Posterior cingulate gyrus (tissue), 11 donors: Measurements from ENCODE around the gene TRRAP.
"Not testable (repeated sequence)": the region's sequence is repeated elsewhere in the genome, so short reads cannot be mapped to it uniquely, and the experiment has no call there.

Source experiments
- DNase-seq, 10 donors: peaks; one replicate each; pipeline versions ENCODE4 v3.0.0 to v3.0.0-alpha.2; 2020 to 2021; ENCODE audit warnings: mixed read lengths in 3 of 10
- intact Hi-C: fragments of 100-400 bp; cut with DNase I; formaldehyde crosslinking; loops from one replicate; pipeline ENCODE4 v1.15.1; 2023

TRRAP gene

DNA sequence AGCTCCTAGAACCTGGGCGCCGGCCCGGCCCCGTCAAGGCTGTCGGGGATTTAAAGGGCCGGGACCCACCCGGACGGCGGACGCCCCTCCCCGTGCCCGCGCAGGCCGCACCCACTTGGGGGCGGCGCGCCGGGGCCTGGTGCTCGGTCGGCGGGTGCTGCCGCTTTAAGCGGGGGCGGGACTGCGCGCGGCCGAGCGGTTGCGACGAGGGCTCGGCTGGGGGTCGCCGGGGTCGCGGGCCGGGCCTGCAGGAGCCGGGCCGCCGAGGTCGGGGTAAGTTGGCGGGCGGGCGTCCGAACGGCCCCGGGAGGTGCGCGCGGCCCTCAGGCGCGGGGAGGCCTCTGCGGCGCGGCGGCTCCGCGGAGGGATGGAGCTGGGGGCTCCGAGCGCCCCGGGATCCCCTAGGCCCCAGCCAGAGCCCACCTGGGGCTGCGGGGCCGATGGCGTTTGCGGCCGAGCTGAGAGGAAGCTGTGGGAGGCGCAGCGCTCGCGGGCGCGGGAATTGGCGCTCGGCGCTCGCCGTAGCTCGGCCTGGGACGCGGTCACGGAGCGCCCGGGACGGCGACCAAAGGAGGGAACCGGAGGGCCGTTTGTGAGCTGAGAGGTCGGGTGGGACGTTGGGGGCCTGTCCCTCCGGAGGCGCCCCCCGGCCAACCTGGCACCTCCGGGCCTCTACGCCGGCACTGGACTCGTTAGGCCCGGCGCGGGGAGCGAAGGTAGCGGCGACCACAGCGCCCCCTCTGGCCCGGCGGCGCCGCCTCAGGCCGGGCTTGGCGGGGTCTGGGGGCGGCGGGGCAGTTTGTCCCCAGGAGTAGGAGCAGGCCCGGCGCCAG lies at the start of gene TRRAP:
TSS of gene TRRAP (plus strand) at position 168 of the 833 bp plus-strand sequence. CDS start 2,619 bp downstream, outside the sequence.
- peak; percentile 49 to 94 (median 59) for DNase-seq
- intact Hi-C loops: no loop called here

DNA sequence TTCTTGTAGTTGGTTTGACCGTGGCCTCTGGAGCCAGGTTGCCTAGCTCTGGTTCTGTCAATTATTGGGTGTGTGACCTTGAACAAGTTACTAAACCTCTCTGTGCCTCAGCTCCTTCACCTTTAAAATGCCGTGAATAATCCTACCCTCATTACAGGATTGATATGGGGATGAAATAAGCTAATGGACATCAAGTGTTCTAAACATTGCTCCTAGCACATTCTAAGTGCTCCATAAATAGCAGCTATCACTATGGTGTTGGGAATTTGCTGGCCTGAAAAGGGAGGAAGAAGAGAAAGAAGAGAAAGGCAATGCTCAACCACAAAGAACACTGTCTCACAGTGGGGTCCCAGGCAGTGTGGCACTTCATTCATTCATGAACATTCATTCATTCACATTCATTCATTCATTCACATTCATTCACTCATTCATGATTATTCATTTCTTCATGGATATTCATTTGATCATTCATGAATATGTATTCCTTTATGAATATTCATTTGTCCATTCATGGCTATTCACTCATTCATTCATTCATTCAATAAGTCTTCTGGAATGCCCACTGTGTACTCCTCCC lies 47.3 kb upstream of the TRRAP start:
- intact Hi-C loops: no loop called here
- DNase-seq: no peak

GRCh38 chr7:98831641-98832221 lies 46.6 kb upstream of the TRRAP start:
- no peak for DNase-seq
- intact Hi-C loops: no loop called here

- intact Hi-C loops: no loop called here
- DNase-seq: no peak
Measured at GRCh38 chr7:98833022-98833421, 45.3 kb upstream of the TRRAP start.

DNA sequence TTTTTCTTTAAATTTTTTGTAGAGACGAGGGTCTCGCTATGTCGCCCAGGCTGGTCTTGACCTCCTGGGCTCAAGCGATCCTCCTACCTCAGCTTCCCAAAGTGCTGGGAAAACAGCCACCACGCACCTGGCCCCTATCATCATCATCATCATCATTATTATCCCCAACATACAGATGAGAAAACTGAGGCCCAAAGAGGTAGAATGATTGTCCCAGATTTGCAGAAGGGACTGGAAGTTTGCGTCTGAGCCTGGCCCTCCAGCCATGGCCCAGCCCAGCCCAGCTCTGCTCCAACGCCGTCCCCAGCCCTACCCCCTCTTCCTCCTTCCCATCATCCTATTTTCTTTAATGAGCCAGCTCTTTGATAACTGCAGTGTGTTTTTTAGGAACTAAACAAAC lies 43.4 kb upstream of the TRRAP start:
- intact Hi-C loops: no loop called here
- no peak for DNase-seq

DNA sequence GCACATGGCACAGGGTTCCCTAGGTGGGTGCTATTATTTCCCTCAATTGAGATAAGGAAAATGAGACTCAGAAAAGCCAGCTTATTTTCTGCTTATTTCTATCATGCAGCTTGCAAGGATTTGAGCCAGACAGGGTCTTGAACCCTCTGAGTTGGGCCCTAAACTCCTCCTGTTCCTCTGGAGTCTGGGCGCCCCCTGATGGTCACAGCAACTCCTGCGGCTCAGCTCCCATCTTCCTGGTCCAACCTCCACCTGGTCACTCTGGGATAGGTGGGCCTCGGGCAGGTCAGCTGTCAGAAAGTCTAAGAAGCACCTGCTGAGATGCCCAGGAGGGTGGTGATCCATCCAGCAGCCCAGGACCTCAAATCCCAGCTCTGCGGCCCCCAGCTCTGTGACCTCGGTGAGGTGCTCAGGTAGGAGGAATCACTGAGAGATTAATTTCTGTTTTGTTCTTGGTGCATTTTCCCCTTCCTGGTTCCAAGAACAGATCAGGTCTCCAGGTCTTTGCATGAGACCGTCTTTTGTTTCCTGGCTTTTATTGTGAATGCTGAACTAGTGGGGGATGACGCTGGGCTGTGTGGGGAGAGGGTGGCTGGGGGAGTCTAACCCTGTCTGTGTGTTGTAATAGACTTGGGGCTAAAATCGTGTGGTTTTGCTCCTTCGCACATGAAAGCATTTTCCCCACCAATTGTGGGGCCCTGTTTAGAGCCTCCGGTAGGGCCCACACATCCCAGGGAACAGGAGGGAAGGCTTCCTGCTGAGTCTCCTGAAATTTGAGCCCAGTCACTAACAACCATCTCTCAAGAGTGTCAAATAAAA lies 41.3 kb upstream of the TRRAP start:
- DNase-seq: peak in 7 of 10 donors; percentile 4 to 89 (median 36)
- intact Hi-C loops: no loop called here

DNA sequence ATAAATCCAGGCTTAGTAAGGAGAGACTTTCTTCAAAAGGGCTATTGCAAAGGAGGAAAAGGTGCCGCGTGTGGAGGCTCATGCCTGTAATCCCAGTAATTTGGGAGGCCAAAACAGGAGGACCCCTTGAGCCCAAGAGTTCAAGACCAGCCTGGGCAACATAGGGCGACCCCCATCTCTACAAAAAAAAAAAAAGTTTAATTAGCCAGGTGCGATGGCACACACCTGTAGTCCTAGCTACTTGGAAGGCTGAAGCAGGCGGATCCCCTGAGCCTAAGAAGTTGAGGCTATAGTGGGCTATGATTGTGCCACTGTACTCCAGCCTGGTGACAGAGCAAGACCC lies 40.7 kb upstream of the TRRAP start:
- peak in 1 of 10 donors; percentile 2 for DNase-seq
- intact Hi-C loops: no loop called here

GRCh38 chr7:98840096-98840495 lies 38.2 kb upstream of the TRRAP start:
- intact Hi-C loops: no loop called here
- DNase-seq: peak in 1 of 10 donors; percentile 74

GRCh38 chr7:98840722-98841121 lies 37.6 kb upstream of the TRRAP start:
- intact Hi-C loops: loop anchor here (1.0 kb wide), 1 partner anchor 407 kb away; no protein-coding TSS in a partner anchor
- DNase-seq: no peak

GRCh38 chr7:98841179-98841997 lies 36.9 kb upstream of the TRRAP start:
- peak; percentile 54 to 96 (median 80) for DNase-seq
- intact Hi-C loops: loop anchor here (1.0 kb wide), 1 partner anchor 408 kb away; no protein-coding TSS in a partner anchor

GRCh38 chr7:98842552-98842951 lies 35.8 kb upstream of the TRRAP start:
- DNase-seq, intact Hi-C loops: not testable (repeated sequence)

- intact Hi-C loops: no loop called here
- DNase-seq: no peak
Measured at GRCh38 chr7:98848918-98849317, 29.4 kb upstream of the TRRAP start.

- intact Hi-C loops: no loop called here
- DNase-seq: no peak
Measured at GRCh38 chr7:98852826-98853225, 25.5 kb upstream of the TRRAP start.

DNA sequence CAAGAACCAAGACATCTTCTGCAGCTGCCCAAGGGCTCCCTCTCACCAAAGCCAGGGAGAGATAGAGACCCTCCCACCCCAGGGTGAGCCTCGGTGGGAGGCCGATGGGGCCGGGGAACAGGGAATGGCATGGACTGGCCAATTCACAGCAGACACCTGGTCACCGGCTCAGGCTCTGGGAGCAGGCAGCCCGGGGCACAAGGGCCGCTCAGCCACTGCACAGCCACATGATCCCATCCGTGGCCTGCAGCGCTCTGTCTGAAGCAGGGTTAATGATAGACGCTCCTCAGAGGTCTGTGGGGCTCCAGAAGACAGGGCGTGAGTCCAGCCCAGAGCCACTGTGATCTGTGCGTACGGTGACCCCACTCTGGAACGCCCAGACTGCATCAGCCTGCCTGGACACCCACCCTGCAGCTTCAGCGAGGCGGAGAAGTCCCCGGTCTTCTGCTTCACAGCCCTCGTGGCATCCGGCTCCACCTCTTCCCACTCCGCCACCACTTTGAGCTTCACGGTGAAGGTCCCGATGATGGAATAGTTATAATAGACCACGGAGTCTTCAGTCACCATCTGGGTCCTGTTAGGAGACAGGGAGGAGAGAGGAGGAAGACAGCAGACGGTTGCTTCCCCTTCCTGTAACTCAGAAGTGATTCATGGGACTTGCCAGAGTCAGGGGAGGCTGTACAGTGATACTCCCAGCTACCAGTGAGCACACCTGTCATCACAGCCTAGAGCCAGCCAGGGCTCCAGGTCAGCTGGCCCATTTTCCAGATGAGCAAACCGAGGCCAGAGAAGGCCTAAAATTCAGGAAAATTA lies 22.5 kb upstream of the TRRAP start:
- intact Hi-C loops: no loop called here
- no peak for DNase-seq

GRCh38 chr7:98860071-98860470 lies 18.3 kb upstream of the TRRAP start:
- intact Hi-C loops: no loop called here
- DNase-seq: no peak

- DNase-seq: no peak
- intact Hi-C loops: no loop called here
Measured at GRCh38 chr7:98862203-98862602, 16.1 kb upstream of the TRRAP start.

DNA sequence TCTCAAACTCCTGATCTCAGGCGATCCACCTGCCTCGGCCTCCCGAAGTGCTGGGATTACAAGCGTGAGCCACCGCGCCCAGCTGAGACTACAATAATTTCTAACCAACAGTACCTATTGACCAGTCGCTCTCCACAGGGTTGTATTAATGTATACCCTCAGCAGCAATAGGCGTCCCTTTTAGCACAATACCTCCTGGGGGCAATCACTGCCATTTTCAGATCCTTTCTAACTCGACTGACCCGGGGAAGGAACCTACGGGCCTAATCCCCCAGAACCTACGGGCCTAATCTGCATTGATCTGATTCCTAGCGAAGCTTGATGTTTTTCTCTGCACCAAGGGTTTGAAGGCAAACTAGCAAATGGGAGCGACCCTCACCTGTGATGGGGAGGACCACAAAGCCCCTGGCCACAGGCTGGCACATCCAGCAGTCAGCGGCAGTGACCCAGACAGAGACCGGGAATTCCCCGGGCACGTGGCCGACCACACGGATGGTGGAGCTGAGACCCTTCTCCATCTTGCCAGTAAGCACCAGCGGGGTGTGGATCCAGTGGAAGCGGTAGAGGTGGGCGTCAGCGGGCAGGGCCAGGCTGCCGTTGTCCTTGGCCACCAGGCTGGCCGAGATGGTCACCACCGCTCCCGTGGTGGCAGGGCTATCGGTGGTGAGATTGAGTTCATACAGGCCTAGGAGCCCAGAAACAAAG lies 15.5 kb upstream of the TRRAP start:
- intact Hi-C loops: no loop called here
- peak in 1 of 10 donors; percentile 70 for DNase-seq

DNA sequence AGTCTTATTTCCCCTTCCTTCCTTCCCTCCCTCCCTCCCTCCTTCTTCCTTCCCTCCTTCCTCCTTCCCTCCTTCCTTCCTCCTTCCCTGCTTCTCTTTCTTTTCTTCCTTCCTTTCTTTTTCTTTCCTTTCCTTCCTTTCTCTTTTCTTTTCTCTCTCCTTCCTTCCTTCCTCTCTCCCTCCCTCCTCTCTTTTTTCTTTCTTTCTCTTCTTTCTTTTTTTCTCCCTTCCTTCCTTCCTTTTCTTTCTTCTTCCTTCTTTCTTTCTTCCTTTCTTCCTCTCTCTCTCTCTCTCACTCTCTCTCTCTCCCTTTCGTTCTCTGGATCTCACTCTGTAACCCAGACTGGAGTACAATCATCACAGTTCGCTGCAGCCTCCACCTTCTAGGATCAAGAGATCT lies 14.7 kb upstream of the TRRAP start:
- intact Hi-C loops: no loop called here

More for the DNA sequence above, 14.7 kb upstream of the TRRAP start:
- no peak for DNase-seq
